ENCODE results near the gene ZDHHC3.

Gene ZDHHC3

DNA sequence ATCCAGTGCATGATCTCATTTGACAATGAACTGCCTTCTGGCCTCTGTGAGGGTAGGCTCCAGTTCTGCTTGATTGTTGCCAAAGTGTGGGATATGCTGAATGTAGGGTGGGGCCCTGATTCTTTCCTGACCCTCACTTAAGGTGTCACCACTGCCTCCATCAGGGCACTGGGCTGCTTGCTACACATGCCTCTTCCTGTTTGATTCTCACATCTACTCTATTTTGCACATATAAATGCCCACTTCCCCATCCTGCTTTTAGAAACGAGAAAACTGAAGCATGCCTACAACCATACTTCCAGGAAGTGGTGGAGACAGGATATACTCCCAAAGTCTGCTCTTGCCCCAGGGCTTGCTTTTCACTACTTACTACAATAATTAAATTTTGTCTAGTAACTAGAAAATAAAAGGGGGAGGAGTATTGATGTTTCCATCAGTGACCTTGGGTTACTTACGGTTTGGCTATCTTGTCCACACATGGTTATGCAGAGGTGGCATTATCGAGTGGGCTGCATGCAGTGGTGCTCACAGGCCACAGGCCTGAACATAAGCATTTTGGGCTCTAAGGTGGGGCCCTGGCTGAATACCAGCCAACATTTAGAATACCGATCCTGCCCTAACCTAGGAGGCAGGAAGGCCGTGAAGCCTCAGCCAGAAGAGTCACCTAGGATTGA lies 6.7 kb downstream of the ZDHHC3 start:
- H3K9me2 ChIP-seq (replicated peaks; ENCODE audit: insufficient read depth, low read length) = no peaks in the 10 kb centered on the region
- no peaks in the 10 kb centered on the region for H3K9me3 ChIP-seq (replicated peaks; ENCODE audit: insufficient read depth, low read length)
- no peak for DNase-seq
- H2AFZ ChIP-seq (ENCODE audit: low read length) = no peak overlapping the region
- no peaks in the 10 kb centered on the region for H3K27me3 ChIP-seq (replicated peaks; ENCODE audit: insufficient read depth, low read length)
- no peak overlapping the region for H3K4me2 ChIP-seq (ENCODE audit: low read depth, low read length)
- no peaks in the 10 kb centered on the region; the same call in 1 of the 2 replicates for H3K4me1 ChIP-seq (ENCODE audit: low read length)
- H3K27ac ChIP-seq (ENCODE audit: low read length) = no peak overlapping the region
- H3K79me2 ChIP-seq (ENCODE audit: low read length) = peaks cover 72% of the 10 kb centered on the region
- no peak overlapping the region for H3K4me3 ChIP-seq (ENCODE audit: low read length)
- H3K9ac ChIP-seq (ENCODE audit: low read length) = no peak overlapping the region
- no peaks in the 10 kb centered on the region for H3K36me3 ChIP-seq (replicated peaks; ENCODE audit: insufficient read depth, low read length)
- no peak for TF ChIP-seq CTCF (IDR thresholded peaks at IDR 0.05; ENCODE audit: low read length)
- TF ChIP-seq EZH2 (optimal IDR thresholded peaks at IDR 0.05; ENCODE audit: low read depth, low read length) = no peak
- TF ChIP-seq EZH2phosphoT487 (IDR thresholded peaks at IDR 0.05; ENCODE audit: low read length) = no peak
- H3F3A ChIP-seq (ENCODE audit: insufficient read depth, low read length) = no peaks in the 10 kb centered on the region
- no peaks in the 10 kb centered on the region for H4K20me1 ChIP-seq (ENCODE audit: insufficient read depth, low read length)

- Histone ChIP-seq H3K9ac (ENCODE audit: low read length) (no peak overlapping the region), H3K36me3 (replicated peaks; ENCODE audit: insufficient read depth, low read length) (no peaks in the 10 kb centered on the region), H3K4me3 (ENCODE audit: low read length) (no peak overlapping the region), H3K27me3 (replicated peaks; ENCODE audit: insufficient read depth, low read length) (no peaks in the 10 kb centered on the region), H3K79me2 (ENCODE audit: low read length) (peaks cover 71% of the 10 kb centered on the region), H3K4me1 (ENCODE audit: low read length) (no peaks in the 10 kb centered on the region; the same call in 1 of the 2 replicates), H3K4me2 (ENCODE audit: low read depth, low read length) (no peak overlapping the region), H4K20me1 (ENCODE audit: insufficient read depth, low read length) (no peaks in the 10 kb centered on the region), H3F3A (ENCODE audit: insufficient read depth, low read length) (no peaks in the 10 kb centered on the region), H3K27ac (ENCODE audit: low read length) (no peak overlapping the region), H2AFZ (ENCODE audit: low read length) (no peak overlapping the region), H3K9me3 (replicated peaks; ENCODE audit: insufficient read depth, low read length) (no peaks in the 10 kb centered on the region), H3K9me2 (replicated peaks; ENCODE audit: insufficient read depth, low read length) (no peaks in the 10 kb centered on the region)
- no peak for DNase-seq
- no peak for TF ChIP-seq EZH2 (optimal IDR thresholded peaks at IDR 0.05; ENCODE audit: low read depth, low read length)
- no peak for TF ChIP-seq CTCF (IDR thresholded peaks at IDR 0.05; ENCODE audit: low read length)
- TF ChIP-seq EZH2phosphoT487 (IDR thresholded peaks at IDR 0.05; ENCODE audit: low read length) = no peak
These were observed 7.5 kb downstream of the ZDHHC3 start for GRCh38 chr3:44968447-44968858.

DNA sequence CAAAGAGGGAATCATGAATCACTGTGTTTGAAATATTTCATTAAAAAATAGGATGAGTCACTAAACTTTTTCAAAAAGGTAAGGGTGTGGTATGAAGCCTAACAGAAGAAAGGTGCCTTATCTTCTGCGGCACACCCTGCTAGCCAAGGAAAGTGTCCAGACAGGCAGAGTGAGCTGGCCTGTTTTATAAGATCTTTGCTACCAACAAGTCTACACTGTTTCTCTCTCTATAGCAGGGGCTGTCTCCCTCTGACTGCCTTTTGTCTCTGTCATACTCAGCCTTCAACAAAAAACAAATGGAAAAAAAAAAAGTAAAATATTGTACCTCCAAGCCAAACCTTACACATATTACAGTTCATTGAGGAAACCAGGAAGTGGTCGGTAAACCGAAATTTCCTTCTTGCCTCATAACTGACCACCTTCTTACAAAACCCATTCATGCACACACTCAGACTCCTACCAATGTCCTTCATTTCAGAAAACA lies 9.1 kb downstream of the ZDHHC3 start:
- H3F3A ChIP-seq (ENCODE audit: insufficient read depth, low read length) = no peaks in the 10 kb centered on the region
- no peak for DNase-seq
- H3K4me2 ChIP-seq (ENCODE audit: low read depth, low read length) = no peak overlapping the region
- H3K4me3 ChIP-seq (ENCODE audit: low read length) = no peak overlapping the region
- no peak overlapping the region for H3K9ac ChIP-seq (ENCODE audit: low read length)
- H3K27me3 ChIP-seq (replicated peaks; ENCODE audit: insufficient read depth, low read length) = no peaks in the 10 kb centered on the region
- no peaks in the 10 kb centered on the region for H4K20me1 ChIP-seq (ENCODE audit: insufficient read depth, low read length)
- H3K9me2 ChIP-seq (replicated peaks; ENCODE audit: insufficient read depth, low read length) = no peaks in the 10 kb centered on the region
- H3K27ac ChIP-seq (ENCODE audit: low read length) = no peak overlapping the region
- TF ChIP-seq CTCF (IDR thresholded peaks at IDR 0.05; ENCODE audit: low read length) = no peak
- no peak for TF ChIP-seq EZH2phosphoT487 (IDR thresholded peaks at IDR 0.05; ENCODE audit: low read length)
- TF ChIP-seq EZH2 (optimal IDR thresholded peaks at IDR 0.05; ENCODE audit: low read depth, low read length) = no peak
- H3K4me1 ChIP-seq (ENCODE audit: low read length) = no peaks in the 10 kb centered on the region; the same call in 1 of the 2 replicates
- H3K79me2 ChIP-seq (ENCODE audit: low read length) = peaks cover 65% of the 10 kb centered on the region
- H3K36me3 ChIP-seq (replicated peaks; ENCODE audit: insufficient read depth, low read length) = no peaks in the 10 kb centered on the region
- H2AFZ ChIP-seq (ENCODE audit: low read length) = no peak overlapping the region
- no peaks in the 10 kb centered on the region for H3K9me3 ChIP-seq (replicated peaks; ENCODE audit: insufficient read depth, low read length)
